HPDE6-E6E7 (cell line): ENCODE measurements around the gene DPP7.
A peak's percentile ranks its signal among the peaks of the same experiment; 100 is the strongest.

ENCODE experiments used
- DNase-seq: peaks from one replicate; pipeline ENCODE4 v3.0.0; 2011; ENCODE audit warnings: missing footprints; ENCODE audit errors: extremely low spot score

Gene DPP7

GRCh38 chr9:137114613-137115393 is at the start of gene DPP7:
Gene DPP7 (minus strand): TSS chr9:137114733. CDS start chr9:137114713, 20 bp downstream.
- peak; percentile 47 for DNase-seq

GRCh38 chr9:137163805-137164204 is 49.3 kb upstream of the DPP7 start:
- no peak for DNase-seq

GRCh38 chr9:137163365-137163715 is 48.8 kb upstream of the DPP7 start:
- no peak for DNase-seq

- DNase-seq: no peak
Observed at GRCh38 chr9:137162505-137163364, 48.2 kb upstream of the DPP7 start.

- no peak for DNase-seq
Observed at GRCh38 chr9:137161558-137162486, 47.3 kb upstream of the DPP7 start.

GRCh38 chr9:137160716-137161557 is 46.4 kb upstream of the DPP7 start:
- no peak for DNase-seq

GRCh38 chr9:137160054-137160425 is 45.5 kb upstream of the DPP7 start:
- DNase-seq: no peak

GRCh38 chr9:137159105-137160053 is 44.8 kb upstream of the DPP7 start:
- DNase-seq: no peak

GRCh38 chr9:137158625-137159024 is 44.1 kb upstream of the DPP7 start:
- no peak for DNase-seq

- DNase-seq: no peak
Observed at GRCh38 chr9:137157618-137158415, 43.3 kb upstream of the DPP7 start.

- no peak for DNase-seq
Observed at GRCh38 chr9:137156567-137157375, 42.2 kb upstream of the DPP7 start.

- no peak for DNase-seq
Observed at GRCh38 chr9:137152844-137153405, 38.4 kb upstream of the DPP7 start.

- no peak for DNase-seq
Observed at GRCh38 chr9:137150617-137151457, 36.3 kb upstream of the DPP7 start.

- DNase-seq: no peak
Observed at GRCh38 chr9:137149942-137150616, 35.5 kb upstream of the DPP7 start.

GRCh38 chr9:137149363-137149762 is 34.8 kb upstream of the DPP7 start:
- DNase-seq: no peak

GRCh38 chr9:137148661-137149060 is 34.1 kb upstream of the DPP7 start:
- DNase-seq: no peak
